ENCODE data around the gene CARD10. TPM values are rescaled to one million over a fixed set of nuclear protein-coding genes. Genes with fewer than 3 reads are reported as not detected.

Gene CARD10
- polyA plus RNA-seq, 1 experiment = 5.8 TPM

DNA sequence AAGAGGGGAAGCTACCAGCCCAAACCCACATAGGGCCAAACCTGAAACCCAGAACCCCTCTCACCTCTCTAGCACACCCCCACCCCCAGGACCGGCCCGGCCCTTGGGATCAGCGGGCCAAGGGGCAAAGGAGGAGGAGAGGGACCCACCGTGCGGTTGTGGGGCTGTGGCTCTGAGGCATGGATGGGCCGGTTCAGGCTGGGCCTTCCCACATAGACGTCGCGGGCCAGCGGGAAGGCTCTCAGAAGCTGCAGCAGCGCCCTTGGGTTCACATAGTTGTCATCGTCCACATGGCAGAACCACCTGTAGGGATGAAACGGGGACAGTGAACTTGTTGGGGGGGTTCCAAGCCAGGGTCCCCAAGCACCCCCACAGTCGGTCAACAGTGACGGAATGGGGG lies 40.0 kb downstream of the CARD10 start:
- no peak overlapping the region for H3K27ac ChIP-seq (ENCODE audit: low read depth, low read length)
- TF ChIP-seq, protein P1, sequence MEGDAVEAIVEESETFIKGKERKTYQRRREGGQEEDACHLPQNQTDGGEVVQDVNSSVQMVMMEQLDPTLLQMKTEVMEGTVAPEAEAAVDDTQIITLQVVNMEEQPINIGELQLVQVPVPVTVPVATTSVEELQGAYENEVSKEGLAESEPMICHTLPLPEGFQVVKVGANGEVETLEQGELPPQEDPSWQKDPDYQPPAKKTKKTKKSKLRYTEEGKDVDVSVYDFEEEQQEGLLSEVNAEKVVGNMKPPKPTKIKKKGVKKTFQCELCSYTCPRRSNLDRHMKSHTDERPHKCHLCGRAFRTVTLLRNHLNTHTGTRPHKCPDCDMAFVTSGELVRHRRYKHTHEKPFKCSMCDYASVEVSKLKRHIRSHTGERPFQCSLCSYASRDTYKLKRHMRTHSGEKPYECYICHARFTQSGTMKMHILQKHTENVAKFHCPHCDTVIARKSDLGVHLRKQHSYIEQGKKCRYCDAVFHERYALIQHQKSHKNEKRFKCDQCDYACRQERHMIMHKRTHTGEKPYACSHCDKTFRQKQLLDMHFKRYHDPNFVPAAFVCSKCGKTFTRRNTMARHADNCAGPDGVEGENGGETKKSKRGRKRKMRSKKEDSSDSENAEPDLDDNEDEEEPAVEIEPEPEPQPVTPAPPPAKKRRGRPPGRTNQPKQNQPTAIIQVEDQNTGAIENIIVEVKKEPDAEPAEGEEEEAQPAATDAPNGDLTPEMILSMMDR (IDR thresholded peaks at IDR 0.05; ENCODE audit: low read depth, low read length) = no peak
- DNase-seq (ENCODE audit: low read depth, low spot score) = no peak
- ChIA-PET CTCF (no interaction called here), POLR2A (no interaction called here)
- peaks cover 28% of the 10 kb centered on the region for H3K27me3 ChIP-seq (ENCODE audit: control insufficient read depth, insufficient read depth, low read length)
- H3K9me3 ChIP-seq (ENCODE audit: control insufficient read depth, insufficient read depth, low read length) = no peaks in the 10 kb centered on the region
- H3K4me3 ChIP-seq (ENCODE audit: low read depth, low read length) = no peak overlapping the region

DNA sequence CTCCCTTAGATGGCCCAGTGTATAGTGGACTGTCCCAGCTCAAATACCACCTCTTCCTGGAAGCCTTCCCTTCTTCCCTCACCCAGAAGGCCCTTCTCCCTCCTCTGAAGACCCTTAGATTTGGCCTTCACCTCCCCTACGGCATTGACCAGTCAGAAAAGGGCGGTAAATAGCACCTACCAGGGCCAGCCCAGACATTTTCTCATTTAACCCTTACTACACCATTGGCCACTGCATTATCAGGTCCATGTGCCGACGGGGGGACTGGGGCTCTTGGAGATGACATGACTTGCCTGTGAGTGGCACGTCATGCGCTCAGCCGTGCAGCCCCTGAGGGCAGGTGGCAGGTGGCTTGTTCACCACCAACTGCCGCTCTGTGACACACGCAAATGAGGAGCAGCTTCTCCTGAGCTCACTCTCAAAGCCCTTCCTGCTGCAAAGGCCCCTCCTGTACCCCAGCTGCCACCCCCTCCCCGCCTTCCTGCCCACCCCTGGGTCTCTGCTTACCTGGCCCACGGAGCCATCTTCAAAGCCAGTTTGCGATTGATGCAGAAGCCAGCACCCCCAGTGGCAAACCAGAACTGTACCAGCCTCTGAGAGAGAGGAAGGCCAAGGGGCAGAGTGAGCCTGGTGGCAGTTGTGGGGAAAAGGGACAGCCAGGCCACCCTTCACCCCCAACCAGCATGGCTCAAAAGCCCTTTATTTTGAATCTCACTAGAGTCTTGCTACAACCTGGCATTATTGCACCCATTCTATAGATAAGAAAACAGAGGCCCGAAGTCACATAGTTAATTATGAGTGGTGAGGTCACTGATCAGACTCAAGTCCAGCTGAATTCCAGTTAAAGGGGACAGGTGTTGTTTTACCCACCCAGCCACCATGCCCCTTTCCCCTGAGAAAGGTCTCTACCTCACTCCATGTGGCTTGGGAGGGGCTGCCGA lies 42.6 kb downstream of the CARD10 start:
- Histone ChIP-seq H3K4me3 (ENCODE audit: low read depth, low read length) (no peak overlapping the region), H3K27ac (ENCODE audit: low read depth, low read length) (no peak overlapping the region), H3K9me3 (ENCODE audit: control insufficient read depth, insufficient read depth, low read length) (no peaks in the 10 kb centered on the region), H3K27me3 (ENCODE audit: control insufficient read depth, insufficient read depth, low read length) (peaks cover 40% of the 10 kb centered on the region)
- TF ChIP-seq, protein P1 (IDR thresholded peaks at IDR 0.05; ENCODE audit: low read depth, low read length) = no peak
- POLR2A ChIA-PET = no interaction called here
- no peak for DNase-seq (ENCODE audit: low read depth, low spot score)
- CTCF ChIA-PET = no interaction called here

DNA sequence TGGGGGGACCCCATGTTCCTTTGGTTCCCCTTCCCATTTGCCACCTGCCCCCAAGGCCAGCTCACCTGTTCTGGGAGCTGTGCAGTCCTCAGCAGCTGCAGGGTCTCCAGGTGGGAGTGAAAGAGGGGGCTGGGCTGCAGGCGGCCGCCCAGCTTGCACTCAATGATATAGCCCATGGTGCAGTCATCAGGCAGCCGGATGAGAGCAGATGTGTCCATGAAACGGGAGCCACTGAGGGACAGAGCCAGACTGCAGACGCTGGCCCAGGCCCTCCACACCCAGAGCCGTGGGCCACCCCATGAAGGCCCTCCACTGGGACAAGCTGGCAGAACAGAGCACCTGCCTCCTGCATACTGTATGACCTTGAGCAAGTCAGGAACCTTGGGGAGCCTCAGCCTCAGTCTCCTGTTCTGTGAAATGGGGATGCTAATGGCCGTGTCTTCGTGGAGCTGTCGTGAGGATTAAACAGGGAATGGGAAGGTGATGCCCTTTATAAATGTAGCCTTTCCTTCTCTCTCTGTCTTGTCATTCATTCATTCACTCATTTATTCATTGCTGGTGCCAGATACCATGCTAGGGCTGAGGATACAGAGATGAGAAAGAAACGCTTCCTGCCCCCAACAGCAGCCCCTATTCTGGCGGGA lies 44.6 kb downstream of the CARD10 start:
- Histone ChIP-seq H3K27ac (ENCODE audit: low read depth, low read length) (no peak overlapping the region), H3K9me3 (ENCODE audit: control insufficient read depth, insufficient read depth, low read length) (no peaks in the 10 kb centered on the region), H3K27me3 (ENCODE audit: control insufficient read depth, insufficient read depth, low read length) (peaks cover 48% of the 10 kb centered on the region), H3K4me3 (ENCODE audit: low read depth, low read length) (no peak overlapping the region)
- no peak for DNase-seq (ENCODE audit: low read depth, low spot score)
- CTCF ChIA-PET = no interaction called here
- TF ChIP-seq, protein P1 (IDR thresholded peaks at IDR 0.05; ENCODE audit: low read depth, low read length) = no peak
- POLR2A ChIA-PET = no interaction called here

DNA sequence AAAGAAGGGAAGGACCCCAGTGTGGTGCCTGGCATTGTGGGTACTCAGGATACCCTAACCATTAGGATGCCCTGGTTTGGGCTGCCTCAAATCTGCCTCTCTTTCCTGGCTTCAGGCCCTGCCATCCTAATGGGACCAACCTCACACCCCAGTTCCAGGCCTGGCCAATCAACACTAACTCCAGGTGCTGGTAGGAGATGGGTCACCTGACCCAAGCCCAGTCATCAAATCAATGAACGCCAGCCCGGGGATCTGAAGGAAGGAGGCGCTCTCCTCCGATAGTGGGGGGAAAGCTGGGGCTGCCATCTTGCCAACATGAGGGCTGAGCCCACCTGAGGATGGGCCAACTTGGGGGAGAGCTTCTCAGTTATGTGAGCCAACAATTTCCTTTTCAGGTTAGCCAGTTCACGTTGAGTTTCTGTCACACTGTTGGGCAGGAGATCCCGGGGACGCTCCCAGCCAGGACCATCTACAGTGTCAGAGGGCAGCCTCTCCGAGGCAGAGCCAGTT lies 45.7 kb downstream of the CARD10 start:
- H3K27ac ChIP-seq (ENCODE audit: low read depth, low read length) = no peak overlapping the region
- ChIA-PET POLR2A (no interaction called here), CTCF (interaction anchor here (0.9 to 1.5 kb wide), 3 partner anchors 13 to 152 kb away, joined by 4 to 5 read pairs (median 5); partner anchors contain the start of gene MFNG)
- no peaks in the 10 kb centered on the region for H3K9me3 ChIP-seq (ENCODE audit: control insufficient read depth, insufficient read depth, low read length)
- H3K4me3 ChIP-seq (ENCODE audit: low read depth, low read length) = no peak overlapping the region
- H3K27me3 ChIP-seq (ENCODE audit: control insufficient read depth, insufficient read depth, low read length) = peaks cover 49% of the 10 kb centered on the region
- no peak for DNase-seq (ENCODE audit: low read depth, low spot score)
- TF ChIP-seq, protein P1 (IDR thresholded peaks at IDR 0.05; ENCODE audit: low read depth, low read length) = no peak

Data from AG04450 (cell line).